ENCODE data around the gene CRIM1. TPM values are rescaled to one million over a fixed set of nuclear protein-coding genes. Genes with fewer than 3 reads are reported as not detected.

Gene CRIM1
- total and polyA plus RNA-seq, 2 experiments from 2014 or later: 10.5 to 36.4 TPM

- TF ChIP-seq ZNF462 (CRISPR knock-in tag; IDR thresholded peaks at IDR 0.05) (no peak), ZNF331 (CRISPR knock-in tag; IDR thresholded peaks at IDR 0.05; ENCODE audit: low read depth) (no peak), CREB1 (CRISPR knock-in tag; IDR thresholded peaks at IDR 0.05; ENCODE audit: low read depth) (no peak), EZH2 (IDR thresholded peaks at IDR 0.05; ENCODE audit: low read depth, unreplicated experiment) (no peak), REST (IDR thresholded peaks at IDR 0.05; ENCODE audit: unreplicated experiment) (no peak)
Observed at GRCh38 chr2:36395866-36396265, 40.3 kb downstream of the CRIM1 start (continued).
